SK-N-SH treated with all-trans-retinoic acid at 6 μM for 48 hours (cell line): Measurements from ENCODE around the gene PWWP2B.
A peak's percentile ranks its signal among the peaks of the same experiment; 100 is the strongest.

Experiments
- ATAC-seq: fragments of 200-7000 bp; cut with Tn5 transposase; 3 replicates; pipeline ENCODE4 v1.9.1; 2020; ENCODE audit warnings: mild to moderate bottlenecking, moderate library complexity
- ARNTL ChIP-seq: fragments of 450-650 bp; formaldehyde crosslinking; IDR thresholded peaks from 2 replicates; pipeline ENCODE4 v1.5.0; 2020; ENCODE audit warnings: low read depth, mild to moderate bottlenecking, moderate library complexity, borderline replicate concordance
- BACH2 ChIP-seq: fragments of 250-450 bp; sonication (Bioruptor Pico); IDR thresholded peaks from 2 replicates; pipeline ENCODE4 v1.9.0; 2021; ENCODE audit warnings: mild to moderate bottlenecking, borderline replicate concordance
- CSDC2 ChIP-seq: fragments of 250-450 bp; sonication (Bioruptor Pico); IDR thresholded peaks from 2 replicates; pipeline ENCODE4 v1.5.0; 2020; ENCODE audit warnings: mild to moderate bottlenecking, moderate library complexity
- GLIS3 ChIP-seq: fragments of 250-450 bp; sonication (Bioruptor Pico); IDR thresholded peaks from 2 replicates; pipeline ENCODE4 v1.5.0; 2020; ENCODE audit warnings: mild to moderate bottlenecking, moderate library complexity
- ISL1 ChIP-seq: fragments of 250-450 bp; sonication (Bioruptor Pico); IDR thresholded peaks from 2 replicates; pipeline ENCODE4 v2.1.2; 2022; ENCODE audit warnings: mild to moderate bottlenecking, moderate library complexity
- OSR1 ChIP-seq: fragments of 250-450 bp; sonication (Bioruptor Pico); IDR thresholded peaks from 2 replicates; pipeline ENCODE4 v1.8.0; 2022; ENCODE audit warnings: moderate library complexity, mild to moderate bottlenecking, inconsistent platforms
- PPARA ChIP-seq: fragments of 250-450 bp; sonication (Bioruptor Pico); IDR thresholded peaks from 2 replicates; pipeline ENCODE4 v1.5.0; 2020; ENCODE audit warnings: mild to moderate bottlenecking, borderline replicate concordance
- RARB ChIP-seq: fragments of 250-450 bp; sonication (Bioruptor Pico); IDR thresholded peaks from 2 replicates; pipeline ENCODE4 v1.8.0; 2021; ENCODE audit warnings: mild to moderate bottlenecking, moderate library complexity
- SNAI2 ChIP-seq: fragments of 250-450 bp; sonication (Bioruptor Pico); IDR thresholded peaks from 2 replicates; pipeline ENCODE4 v1.5.0; 2020; ENCODE audit warnings: mild to moderate bottlenecking, moderate library complexity
- TCF4 ChIP-seq: fragments of 250-450 bp; sonication (Bioruptor Pico); IDR thresholded peaks from 2 replicates; pipeline ENCODE4 v1.8.0; 2021; ENCODE audit warnings: mild to moderate bottlenecking, moderate library complexity, borderline replicate concordance
- TOX ChIP-seq: fragments of 250-450 bp; sonication (Bioruptor Pico); IDR thresholded peaks from 2 replicates; pipeline ENCODE4 v1.8.0; 2021; ENCODE audit warnings: mild to moderate bottlenecking, moderate library complexity, borderline replicate concordance
- ZC3H10 ChIP-seq: fragments of 250-450 bp; sonication (Bioruptor Pico); IDR thresholded peaks from 2 replicates; pipeline ENCODE4 v1.5.1; 2021; ENCODE audit warnings: mild to moderate bottlenecking, moderate library complexity
- ZFP3 ChIP-seq: fragments of 250-450 bp; sonication (Bioruptor Pico); IDR thresholded peaks from 2 replicates; pipeline ENCODE4 v1.5.0; 2020; ENCODE audit warnings: mild to moderate bottlenecking, moderate library complexity
- ZFP30 ChIP-seq: fragments of 450-650 bp; formaldehyde crosslinking; IDR thresholded peaks from 2 replicates; pipeline ENCODE4 v1.5.0; 2022; ENCODE audit warnings: mild to moderate bottlenecking, moderate library complexity
- ZNF565 ChIP-seq: fragments of 450-650 bp; formaldehyde crosslinking; conservative IDR thresholded peaks from 2 replicates; pipeline ENCODE4 v1.5.0; 2020; ENCODE audit warnings: low read depth, mild to moderate bottlenecking, moderate library complexity
- ZNF70 ChIP-seq: fragments of 450-650 bp; formaldehyde crosslinking; IDR thresholded peaks from 2 replicates; pipeline ENCODE4 v1.5.0; 2020; ENCODE audit warnings: mild to moderate bottlenecking, moderate library complexity
- ZNF8 ChIP-seq: fragments of 450-650 bp; formaldehyde crosslinking; IDR thresholded peaks from 2 replicates; pipeline ENCODE4 v1.5.0; 2020; ENCODE audit warnings: mild to moderate bottlenecking, moderate library complexity
- TF ChIP-seq, protein P1 (sequence below): fragments of 250-450 bp; sonication (Bioruptor Pico); IDR thresholded peaks from 2 replicates; pipeline ENCODE4 v1.5.1; 2020; ENCODE audit warnings: low read depth, mild to moderate bottlenecking, moderate library complexity
- TF ChIP-seq, protein P2 (sequence below): fragments of 250-450 bp; sonication (Bioruptor Pico); IDR thresholded peaks from 2 replicates; pipeline ENCODE4 v1.8.0; 2020; ENCODE audit warnings: mild to moderate bottlenecking, moderate library complexity, borderline replicate concordance
- TF ChIP-seq, protein P3 (sequence below): fragments of 250-450 bp; sonication (Bioruptor Pico); IDR thresholded peaks from 2 replicates; pipeline ENCODE4 v1.5.1; 2021; ENCODE audit warnings: mild to moderate bottlenecking, moderate library complexity

Gene PWWP2B

DNA sequence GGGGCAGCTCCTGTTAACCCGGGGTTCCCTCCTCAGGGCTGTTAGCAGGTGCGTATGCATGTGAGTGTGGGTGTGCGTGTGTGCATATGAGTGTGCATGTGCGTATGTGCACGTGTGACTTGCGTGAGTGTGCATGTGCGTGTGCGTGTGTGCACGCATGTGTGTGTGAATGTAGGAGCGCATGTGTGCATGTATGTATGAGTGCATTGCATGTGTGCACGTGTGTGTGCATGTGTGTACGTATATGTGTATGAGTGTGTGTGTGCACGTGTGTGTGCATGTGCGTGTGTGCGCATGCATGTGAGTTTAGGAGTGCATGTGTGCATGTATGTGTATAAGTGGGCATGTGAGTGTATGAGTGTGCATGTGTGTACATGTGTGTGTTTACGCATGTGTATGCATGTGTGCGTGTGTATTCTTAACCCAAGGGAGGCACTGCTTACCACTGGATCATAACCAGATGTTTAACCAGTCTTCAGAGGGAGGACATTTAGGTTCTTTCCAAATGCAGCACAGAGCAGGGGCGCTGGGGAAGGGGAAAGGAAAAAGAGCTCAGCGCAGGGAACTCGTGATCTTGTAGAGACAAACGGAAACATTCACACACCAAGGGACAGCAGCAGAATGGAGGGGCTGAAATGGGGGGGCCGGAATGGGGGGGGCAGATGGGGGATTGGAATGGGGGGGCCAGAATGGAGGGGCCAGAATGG, 45.0 kb downstream of the PWWP2B start:
- ATAC-seq, result no peak
- TF ChIP-seq CSDC2 (no peak), ZNF565 (CRISPR knock-in tag) (no peak), ZFP3 (CRISPR knock-in tag) (no peak), SNAI2 (no peak), OSR1 (CRISPR knock-in tag) (no peak), ZNF70 (no peak), TCF4 (CRISPR knock-in tag) (no peak), RARB (CRISPR knock-in tag) (no peak), ARNTL (CRISPR knock-in tag) (no peak), PPARA (CRISPR knock-in tag) (no peak), BACH2 (CRISPR knock-in tag) (no peak), GLIS3 (CRISPR knock-in tag) (no peak), ZNF8 (CRISPR knock-in tag) (no peak)
- TF ChIP-seq, protein P1, sequence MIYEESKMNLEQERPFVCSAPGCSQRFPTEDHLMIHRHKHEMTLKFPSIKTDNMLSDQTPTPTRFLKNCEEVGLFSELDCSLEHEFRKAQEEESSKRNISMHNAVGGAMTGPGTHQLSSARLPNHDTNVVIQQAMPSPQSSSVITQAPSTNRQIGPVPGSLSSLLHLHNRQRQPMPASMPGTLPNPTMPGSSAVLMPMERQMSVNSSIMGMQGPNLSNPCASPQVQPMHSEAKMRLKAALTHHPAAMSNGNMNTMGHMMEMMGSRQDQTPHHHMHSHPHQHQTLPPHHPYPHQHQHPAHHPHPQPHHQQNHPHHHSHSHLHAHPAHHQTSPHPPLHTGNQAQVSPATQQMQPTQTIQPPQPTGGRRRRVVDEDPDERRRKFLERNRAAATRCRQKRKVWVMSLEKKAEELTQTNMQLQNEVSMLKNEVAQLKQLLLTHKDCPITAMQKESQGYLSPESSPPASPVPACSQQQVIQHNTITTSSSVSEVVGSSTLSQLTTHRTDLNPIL, result no peak

DNA sequence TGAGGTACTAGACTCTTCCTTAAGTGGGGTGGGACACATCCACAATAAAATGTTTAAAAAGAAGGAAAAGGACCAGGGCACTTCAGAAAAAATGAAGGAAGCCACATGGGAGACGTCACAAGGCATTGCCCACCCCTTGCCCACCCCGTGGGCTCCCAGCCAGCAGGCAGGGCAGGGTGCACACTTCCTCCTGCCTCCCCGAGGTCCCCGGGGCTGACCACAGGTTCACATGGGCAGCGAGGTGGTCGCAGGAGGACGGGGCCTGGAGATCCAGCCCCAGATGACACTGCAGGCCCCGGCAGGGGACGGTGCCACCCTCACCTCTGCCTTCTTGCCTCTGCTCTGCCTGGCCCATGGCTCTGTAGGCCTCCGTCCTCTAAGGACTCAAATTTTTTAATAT, 45.6 kb downstream of the PWWP2B start:
- no peak for TF ChIP-seq CSDC2
- no peak for ATAC-seq

DNA sequence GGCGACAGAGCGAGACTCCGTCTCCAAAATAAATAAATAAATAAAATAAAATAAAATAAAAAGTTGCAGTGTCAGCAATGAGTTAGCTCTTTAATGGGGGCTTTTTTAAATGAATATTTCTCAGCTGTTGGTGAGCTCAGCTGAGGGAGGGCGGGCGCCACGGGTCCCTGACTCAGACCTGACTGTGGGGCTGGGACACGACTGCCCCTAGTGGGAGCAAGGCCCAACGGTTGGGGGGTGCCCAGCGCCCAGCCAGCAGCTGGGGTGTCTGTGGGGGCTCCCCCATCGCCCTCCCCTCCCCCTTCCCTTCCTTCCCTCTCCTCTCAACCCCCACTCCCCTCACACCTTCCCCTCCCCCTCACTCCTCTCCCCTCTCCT, 46.6 kb downstream of the PWWP2B start:
- TF ChIP-seq OSR1 (CRISPR knock-in tag), result no peak
- no peak for TF ChIP-seq ZFP3 (CRISPR knock-in tag)
- no peak for TF ChIP-seq ZC3H10 (CRISPR knock-in tag)
- TF ChIP-seq PPARA (CRISPR knock-in tag), result no peak
- TF ChIP-seq BACH2 (CRISPR knock-in tag), result no peak
- TF ChIP-seq RARB (CRISPR knock-in tag), result no peak
- ATAC-seq, result peak; percentile 59

DNA sequence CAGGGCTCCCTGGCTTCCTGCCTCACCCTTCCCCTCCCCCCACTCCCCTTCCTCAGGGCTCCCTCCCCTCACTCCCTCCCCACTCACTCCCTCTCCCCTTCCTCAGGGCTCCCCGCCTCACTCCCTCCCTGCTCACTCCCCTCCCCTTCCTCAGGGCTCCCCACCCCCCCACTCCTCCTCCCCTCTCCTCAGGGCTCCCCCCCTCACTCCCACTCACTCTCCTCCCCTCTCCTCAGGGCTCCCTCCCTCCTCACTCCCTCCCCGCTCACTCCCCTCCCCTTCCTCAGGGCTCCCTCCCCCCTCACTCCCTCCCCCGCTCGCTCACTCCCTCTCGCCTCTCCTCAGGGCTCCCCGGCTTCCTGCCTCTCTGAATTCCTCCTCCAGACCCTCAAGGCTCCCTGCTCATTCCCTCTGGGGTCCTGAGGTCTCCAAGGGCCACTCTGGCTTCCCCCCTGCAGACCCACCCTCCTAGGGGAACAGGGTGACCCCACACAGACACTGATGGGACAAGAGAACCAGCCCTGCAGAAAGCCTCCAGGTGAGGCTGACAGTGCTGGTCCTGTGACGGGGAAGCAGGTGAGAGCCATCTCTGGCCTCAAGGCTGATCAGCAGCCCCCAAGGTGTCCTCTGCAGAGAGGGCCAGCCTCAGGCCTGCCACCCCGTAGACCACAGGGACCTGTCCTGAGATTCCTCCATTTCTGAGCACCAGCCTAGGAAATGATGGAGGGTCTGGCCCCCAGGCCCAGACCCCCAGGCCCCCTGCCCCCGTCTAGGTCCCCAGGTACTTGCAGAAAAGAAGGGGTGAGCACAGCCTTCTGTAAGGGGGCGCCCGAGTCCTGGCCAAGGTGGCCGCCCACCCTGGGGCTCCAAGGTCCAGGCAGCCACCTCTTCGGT, 47.2 kb downstream of the PWWP2B start:
- no peak for ATAC-seq
- TF ChIP-seq, protein P2, sequence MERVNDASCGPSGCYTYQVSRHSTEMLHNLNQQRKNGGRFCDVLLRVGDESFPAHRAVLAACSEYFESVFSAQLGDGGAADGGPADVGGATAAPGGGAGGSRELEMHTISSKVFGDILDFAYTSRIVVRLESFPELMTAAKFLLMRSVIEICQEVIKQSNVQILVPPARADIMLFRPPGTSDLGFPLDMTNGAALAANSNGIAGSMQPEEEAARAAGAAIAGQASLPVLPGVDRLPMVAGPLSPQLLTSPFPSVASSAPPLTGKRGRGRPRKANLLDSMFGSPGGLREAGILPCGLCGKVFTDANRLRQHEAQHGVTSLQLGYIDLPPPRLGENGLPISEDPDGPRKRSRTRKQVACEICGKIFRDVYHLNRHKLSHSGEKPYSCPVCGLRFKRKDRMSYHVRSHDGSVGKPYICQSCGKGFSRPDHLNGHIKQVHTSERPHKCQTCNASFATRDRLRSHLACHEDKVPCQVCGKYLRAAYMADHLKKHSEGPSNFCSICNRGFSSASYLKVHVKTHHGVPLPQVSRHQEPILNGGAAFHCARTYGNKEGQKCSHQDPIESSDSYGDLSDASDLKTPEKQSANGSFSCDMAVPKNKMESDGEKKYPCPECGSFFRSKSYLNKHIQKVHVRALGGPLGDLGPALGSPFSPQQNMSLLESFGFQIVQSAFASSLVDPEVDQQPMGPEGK (CRISPR knock-in tag), result no peak
- TF ChIP-seq ZNF8 (CRISPR knock-in tag) (no peak), CSDC2 (no peak), OSR1 (CRISPR knock-in tag) (no peak), BACH2 (CRISPR knock-in tag) (no peak)
- TF ChIP-seq, protein P3, sequence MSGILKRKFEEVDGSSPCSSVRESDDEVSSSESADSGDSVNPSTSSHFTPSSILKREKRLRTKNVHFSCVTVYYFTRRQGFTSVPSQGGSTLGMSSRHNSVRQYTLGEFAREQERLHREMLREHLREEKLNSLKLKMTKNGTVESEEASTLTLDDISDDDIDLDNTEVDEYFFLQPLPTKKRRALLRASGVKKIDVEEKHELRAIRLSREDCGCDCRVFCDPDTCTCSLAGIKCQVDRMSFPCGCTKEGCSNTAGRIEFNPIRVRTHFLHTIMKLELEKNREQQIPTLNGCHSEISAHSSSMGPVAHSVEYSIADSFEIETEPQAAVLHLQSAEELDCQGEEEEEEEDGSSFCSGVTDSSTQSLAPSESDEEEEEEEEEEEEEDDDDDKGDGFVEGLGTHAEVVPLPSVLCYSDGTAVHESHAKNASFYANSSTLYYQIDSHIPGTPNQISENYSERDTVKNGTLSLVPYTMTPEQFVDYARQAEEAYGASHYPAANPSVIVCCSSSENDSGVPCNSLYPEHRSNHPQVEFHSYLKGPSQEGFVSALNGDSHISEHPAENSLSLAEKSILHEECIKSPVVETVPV, result no peak

DNA sequence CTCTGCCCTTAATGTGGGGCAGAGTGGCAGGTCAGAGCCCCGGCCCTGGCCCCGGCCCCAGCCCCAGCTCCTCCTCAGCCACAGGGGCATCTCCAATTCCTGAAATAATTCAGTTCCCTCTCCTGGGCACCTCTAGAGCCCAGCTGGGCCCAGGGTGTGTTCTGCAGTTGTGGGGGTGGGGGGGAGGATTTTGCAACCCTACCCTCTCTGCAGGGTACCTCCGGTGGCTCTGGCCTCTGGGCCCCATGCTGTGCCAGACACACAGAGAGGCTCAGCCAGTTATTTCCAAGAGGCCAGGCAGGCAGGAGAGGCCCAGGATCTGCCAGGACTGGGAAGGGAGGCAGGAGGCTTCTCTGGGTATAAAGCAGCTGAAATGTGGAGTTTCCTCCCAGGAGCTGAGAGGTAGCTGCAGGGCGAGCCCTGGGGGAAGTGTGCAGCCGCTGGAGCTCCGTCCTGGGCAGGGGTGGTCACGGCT, 47.9 kb downstream of the PWWP2B start:
- ATAC-seq, result no peak
- TF ChIP-seq ISL1 (CRISPR knock-in tag) (no peak), ZC3H10 (CRISPR knock-in tag) (no peak), GLIS3 (CRISPR knock-in tag) (no peak), TOX (CRISPR knock-in tag) (no peak), CSDC2 (no peak), ZFP30 (CRISPR knock-in tag) (no peak), RARB (CRISPR knock-in tag) (no peak), ZNF70 (no peak), PPARA (CRISPR knock-in tag) (no peak), ZNF8 (CRISPR knock-in tag) (no peak)
- TF ChIP-seq, protein P1, result no peak
